Kidney epithelial cell (primary cell): Measurements from ENCODE around the gene UHRF1. TPM values are rescaled to one million over a fixed set of nuclear protein-coding genes. Genes with fewer than 3 reads are reported as not detected.
"Not testable (repeated sequence)": the region's sequence is repeated elsewhere in the genome, so short reads cannot be mapped to it uniquely, and the experiment has no call there.

Source experiments
- DNase-seq: peaks from one replicate; pipeline ENCODE4 v3.0.0-alpha.2; 2010; ENCODE audit warnings: low read depth
- H3K27me3 ChIP-seq: 2 replicates; pipeline ENCODE4 v1.6.0; 2011; ENCODE audit warnings: low read length; ENCODE audit not compliant: control insufficient read depth, insufficient read depth
- H3K36me3 ChIP-seq: 2 replicates; pipeline ENCODE4 v1.5.1; 2011; ENCODE audit warnings: low read length; ENCODE audit not compliant: control insufficient read depth, insufficient read depth
- H3K4me3 ChIP-seq: 2 replicates; pipeline ENCODE4 v1.5.1; 2011; ENCODE audit warnings: low read depth, mild to moderate bottlenecking, control low read depth, low read length
- total RNA-seq: library from RNA; depleted of rRNA; stranded (reverse); fragments of >200 nt; gene quantifications from 2 replicates; pipeline ENCODE4 v1.2.3, GENCODE V29; 2015
- TF ChIP-seq, protein P1 (sequence below): IDR thresholded peaks from 2 replicates; pipeline ENCODE4 v1.5.1; 2011; ENCODE audit warnings: mild to moderate bottlenecking, moderate library complexity, low read length, control low read depth, inconsistent platforms; ENCODE audit not compliant: insufficient read depth, poor library complexity, severe bottlenecking

Gene UHRF1
- total RNA-seq, 1 donor from 2014 or later: 21.2 TPM

DNA sequence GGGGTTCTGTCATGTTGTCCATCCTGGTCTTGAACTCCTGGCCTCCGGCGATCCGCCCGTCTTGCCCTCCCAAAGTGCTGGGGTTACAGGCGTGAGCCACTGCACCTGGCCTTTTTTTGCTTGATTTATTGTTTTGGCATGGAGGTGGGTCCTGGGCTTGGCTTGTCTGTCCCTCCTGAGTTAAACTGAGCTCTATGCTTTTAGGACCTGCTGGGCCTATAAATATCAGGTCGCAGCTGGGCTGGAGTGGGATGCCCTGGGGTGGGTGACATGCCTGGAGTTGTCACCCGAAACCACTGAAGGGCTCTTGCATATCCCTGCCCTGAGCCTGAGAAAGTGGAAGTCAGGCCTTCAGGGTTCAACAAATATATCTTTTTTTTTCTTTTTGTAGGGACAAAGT is 12.2 kb upstream of the UHRF1 start:
- H3K4me3 ChIP-seq: no peak overlapping the region
- TF ChIP-seq, protein P1, sequence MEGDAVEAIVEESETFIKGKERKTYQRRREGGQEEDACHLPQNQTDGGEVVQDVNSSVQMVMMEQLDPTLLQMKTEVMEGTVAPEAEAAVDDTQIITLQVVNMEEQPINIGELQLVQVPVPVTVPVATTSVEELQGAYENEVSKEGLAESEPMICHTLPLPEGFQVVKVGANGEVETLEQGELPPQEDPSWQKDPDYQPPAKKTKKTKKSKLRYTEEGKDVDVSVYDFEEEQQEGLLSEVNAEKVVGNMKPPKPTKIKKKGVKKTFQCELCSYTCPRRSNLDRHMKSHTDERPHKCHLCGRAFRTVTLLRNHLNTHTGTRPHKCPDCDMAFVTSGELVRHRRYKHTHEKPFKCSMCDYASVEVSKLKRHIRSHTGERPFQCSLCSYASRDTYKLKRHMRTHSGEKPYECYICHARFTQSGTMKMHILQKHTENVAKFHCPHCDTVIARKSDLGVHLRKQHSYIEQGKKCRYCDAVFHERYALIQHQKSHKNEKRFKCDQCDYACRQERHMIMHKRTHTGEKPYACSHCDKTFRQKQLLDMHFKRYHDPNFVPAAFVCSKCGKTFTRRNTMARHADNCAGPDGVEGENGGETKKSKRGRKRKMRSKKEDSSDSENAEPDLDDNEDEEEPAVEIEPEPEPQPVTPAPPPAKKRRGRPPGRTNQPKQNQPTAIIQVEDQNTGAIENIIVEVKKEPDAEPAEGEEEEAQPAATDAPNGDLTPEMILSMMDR: no peak
- H3K27me3 ChIP-seq: no peaks in the 10 kb centered on the region
- no peaks in the 10 kb centered on the region for H3K36me3 ChIP-seq
- no peak for DNase-seq

DNA sequence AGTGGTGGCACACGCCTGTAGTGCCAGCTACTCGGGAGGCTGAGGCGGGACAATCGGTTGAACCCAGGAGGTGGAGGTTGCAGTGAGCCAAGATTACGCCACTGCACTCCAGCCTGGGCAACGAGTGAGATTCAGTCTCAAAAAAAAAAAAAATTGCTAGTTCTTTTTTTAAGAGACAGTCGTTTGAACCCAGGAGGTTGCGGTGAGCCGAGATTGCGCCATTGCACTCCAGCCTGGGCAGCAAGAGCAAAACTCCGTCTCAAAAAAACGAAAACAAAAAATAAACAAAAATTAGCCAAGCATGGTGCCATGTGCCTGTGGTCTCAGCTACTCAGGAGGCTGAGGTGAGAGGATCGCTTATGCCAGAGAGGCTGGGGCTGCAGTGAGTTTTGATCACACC is 8.4 kb upstream of the UHRF1 start:
- not testable (repeated sequence) for DNase-seq, H3K27me3 ChIP-seq, H3K4me3 ChIP-seq, H3K36me3 ChIP-seq

DNA sequence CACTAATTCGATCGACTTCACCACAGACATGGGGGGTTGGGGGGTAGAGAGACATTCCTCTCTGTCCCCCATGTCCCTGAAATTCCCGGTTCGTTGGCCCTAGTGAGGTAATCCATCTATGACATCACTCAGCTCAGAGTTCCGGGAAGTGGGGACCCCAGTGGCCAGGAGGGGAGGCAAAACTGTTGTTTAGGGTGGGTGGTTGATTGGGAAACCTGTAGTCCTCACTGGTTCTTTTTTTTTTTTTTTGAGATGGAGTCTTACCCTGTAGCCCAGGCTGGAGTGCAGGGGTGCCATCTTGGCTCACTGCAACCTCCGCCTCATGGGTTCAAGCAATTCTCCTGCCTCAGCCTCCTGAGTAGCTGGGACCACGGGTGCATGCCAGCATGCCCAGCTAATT is 6.5 kb upstream of the UHRF1 start, which contains the start of gene ARRDC5:
ARRDC5 (minus strand) TSS at position 101 of the 400 bp plus-strand sequence; CDS start at position 30, 71 bp downstream.
- TF ChIP-seq, protein P1: no peak
- H3K36me3 ChIP-seq: no peaks in the 10 kb centered on the region
- no peaks in the 10 kb centered on the region for H3K27me3 ChIP-seq
- no peak for DNase-seq
- H3K4me3 ChIP-seq: no peak within 1 kb of the TSS

DNA sequence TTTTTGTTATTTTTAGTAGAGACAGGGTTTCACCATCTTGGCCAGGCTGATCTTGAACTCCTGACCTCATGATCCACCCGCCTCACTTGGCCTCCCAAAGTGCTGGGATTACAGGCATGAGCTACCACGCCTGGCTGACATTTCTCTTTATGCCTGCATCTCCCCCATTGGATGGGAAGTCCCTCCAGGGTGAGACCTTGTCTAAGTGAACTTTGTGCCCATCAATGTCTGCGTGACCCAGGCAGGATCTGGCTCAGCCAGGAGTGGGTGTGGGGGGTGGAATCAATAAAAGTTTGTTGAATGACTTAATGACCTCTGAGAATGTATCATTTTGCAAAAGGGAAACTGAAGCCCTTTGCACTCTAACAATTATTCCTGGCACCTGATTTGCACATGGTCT is 4.8 kb upstream of the UHRF1 start:
- Histone ChIP-seq H3K27me3 (no peaks in the 10 kb centered on the region), H3K36me3 (no peaks in the 10 kb centered on the region), H3K4me3 (no peak overlapping the region)
- TF ChIP-seq, protein P1: no peak
- DNase-seq: no peak

DNA sequence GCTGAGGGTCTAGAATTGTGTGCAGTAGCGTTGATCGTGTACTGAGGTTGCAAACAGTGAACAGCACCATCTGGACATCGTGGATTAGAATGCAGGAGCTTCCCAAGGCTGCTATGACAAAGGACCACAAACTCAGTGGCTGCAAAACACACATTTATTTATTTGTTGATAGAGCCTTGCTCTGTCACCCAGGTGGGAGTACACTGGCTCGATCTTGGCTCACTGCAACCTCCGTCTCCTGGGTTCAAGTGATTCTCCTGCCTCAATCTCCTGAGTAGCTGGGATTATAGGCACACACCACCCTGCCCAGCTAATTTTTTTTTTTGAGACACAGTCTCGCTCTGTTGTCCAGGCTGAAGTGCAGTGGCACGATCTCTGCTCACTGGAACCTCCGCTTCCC is 2.3 kb upstream of the UHRF1 start:
- Histone ChIP-seq H3K36me3 (no peaks in the 10 kb centered on the region), H3K27me3 (no peaks in the 10 kb centered on the region), H3K4me3 (no peak overlapping the region)
- no peak for DNase-seq
- TF ChIP-seq, protein P1: peak; percentile 4

DNA sequence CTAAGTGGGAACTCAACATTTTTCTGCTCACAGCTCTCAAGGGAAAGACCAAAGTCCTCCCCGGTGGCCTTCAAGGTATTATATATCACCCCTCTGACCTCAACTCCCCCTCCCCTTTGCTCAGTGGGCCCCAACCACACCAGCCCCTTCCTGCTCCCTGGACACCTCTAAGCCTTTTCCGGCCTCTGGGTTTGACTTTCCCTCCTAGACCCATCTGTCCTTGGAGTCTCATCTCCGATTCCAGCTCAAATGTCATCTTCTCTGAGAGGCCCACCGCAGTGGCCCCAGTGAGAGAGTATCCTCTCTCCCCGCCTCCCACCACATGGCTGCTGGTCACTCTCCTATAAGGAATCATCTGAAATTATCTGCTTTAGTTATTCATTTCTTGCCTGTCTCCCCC is 941 bp upstream of the UHRF1 start:
- TF ChIP-seq, protein P1: no peak
- DNase-seq: no peak
- H3K4me3 ChIP-seq: no peak overlapping the region
- no peaks in the 10 kb centered on the region for H3K27me3 ChIP-seq
- H3K36me3 ChIP-seq: no peaks in the 10 kb centered on the region
